ENCODE measurements around the gene TTC28.

The TTC28 gene

GRCh38 chr22:28488825-28489224, 190.8 kb downstream of the TTC28 start:
- Histone ChIP-seq H3K27me3 (no peaks in the 10 kb centered on the region), H3K4me3 (ENCODE audit: low read depth in 1 of 2, low read length in 1 of 2) (no peak overlapping the region), H3K9me3 (no peaks in the 10 kb centered on the region), H3K4me1 (ENCODE audit: control insufficient read depth in 1 of 2, insufficient read depth in 1 of 2, low read depth in 1 of 2, low read length in 1 of 2) (no peaks in the 10 kb centered on the region), H3K36me3 (no peaks in the 10 kb centered on the region), H3K27ac (no peak overlapping the region)
- no peak for TF ChIP-seq CTCF (IDR thresholded peaks at IDR 0.05)

GRCh38 chr22:28484662-28485061, 195.0 kb downstream of the TTC28 start:
- Histone ChIP-seq H3K4me3 (ENCODE audit: low read depth in 1 of 2, low read length in 1 of 2) (no peak overlapping the region), H3K27ac (no peak overlapping the region), H3K9me3 (no peaks in the 10 kb centered on the region), H3K36me3 (no peaks in the 10 kb centered on the region), H3K4me1 (ENCODE audit: control insufficient read depth in 1 of 2, insufficient read depth in 1 of 2, low read depth in 1 of 2, low read length in 1 of 2) (no peaks in the 10 kb centered on the region), H3K27me3 (no peaks in the 10 kb centered on the region)
- no peak for TF ChIP-seq CTCF (IDR thresholded peaks at IDR 0.05)

DNA sequence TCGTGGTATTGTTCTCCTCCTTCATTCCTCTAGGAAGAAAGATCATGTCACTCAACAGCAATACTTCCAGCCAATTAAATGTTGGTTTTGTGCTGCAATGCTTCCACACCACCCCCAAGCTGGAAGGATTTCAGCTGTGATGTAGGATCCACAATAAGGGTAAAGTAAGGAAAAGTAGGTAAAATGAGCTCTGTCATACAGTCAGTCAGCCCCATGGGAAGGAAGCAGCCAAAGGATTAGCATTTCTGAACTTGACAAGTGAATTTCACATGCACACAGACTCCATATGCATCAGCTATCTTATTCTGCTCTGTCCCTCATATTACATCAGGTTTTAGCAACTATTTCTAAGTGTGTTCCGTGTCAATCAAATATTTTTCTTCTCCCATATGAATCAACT, 197.9 kb downstream of the TTC28 start:
- no peaks in the 10 kb centered on the region for H3K9me3 ChIP-seq
- no peaks in the 10 kb centered on the region for H3K4me1 ChIP-seq (ENCODE audit: control insufficient read depth in 1 of 2, insufficient read depth in 1 of 2, low read depth in 1 of 2, low read length in 1 of 2)
- no peak overlapping the region for H3K4me3 ChIP-seq (ENCODE audit: low read depth in 1 of 2, low read length in 1 of 2)
- TF ChIP-seq CTCF (IDR thresholded peaks at IDR 0.05), result no peak
- H3K27ac ChIP-seq, result no peak overlapping the region
- H3K36me3 ChIP-seq, result no peaks in the 10 kb centered on the region
- H3K27me3 ChIP-seq, result no peaks in the 10 kb centered on the region

- no peak for TF ChIP-seq CTCF (IDR thresholded peaks at IDR 0.05)
- Histone ChIP-seq H3K4me3 (ENCODE audit: low read depth in 1 of 2, low read length in 1 of 2) (no peak overlapping the region), H3K9me3 (no peaks in the 10 kb centered on the region), H3K36me3 (no peaks in the 10 kb centered on the region), H3K27me3 (no peaks in the 10 kb centered on the region), H3K4me1 (ENCODE audit: control insufficient read depth in 1 of 2, insufficient read depth in 1 of 2, low read depth in 1 of 2, low read length in 1 of 2) (no peaks in the 10 kb centered on the region), H3K27ac (no peak overlapping the region)
Measured at GRCh38 chr22:28480000-28480715, 199.5 kb downstream of the TTC28 start.

DNA sequence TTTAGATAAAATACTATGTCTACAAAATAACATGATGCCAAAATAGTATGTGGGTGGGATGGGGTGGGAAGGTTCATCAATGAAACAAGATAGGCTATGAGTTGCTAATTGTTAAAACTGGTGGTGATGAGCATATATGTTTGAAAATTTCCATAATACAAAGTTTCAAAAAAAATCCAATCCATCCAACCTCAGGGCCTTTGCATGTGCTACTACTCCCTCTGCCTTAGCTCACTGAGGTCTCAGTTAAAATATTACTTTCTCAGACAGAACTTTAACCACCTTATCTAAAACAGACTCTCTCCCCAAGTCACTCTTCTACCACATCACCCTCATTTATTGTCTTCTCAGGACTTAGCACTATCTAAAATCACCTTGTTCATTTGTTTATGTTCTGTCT, 201.1 kb downstream of the TTC28 start:
- H3K36me3 ChIP-seq, result no peaks in the 10 kb centered on the region
- no peaks in the 10 kb centered on the region for H3K4me1 ChIP-seq (ENCODE audit: control insufficient read depth in 1 of 2, insufficient read depth in 1 of 2, low read depth in 1 of 2, low read length in 1 of 2)
- no peak overlapping the region for H3K4me3 ChIP-seq (ENCODE audit: low read depth in 1 of 2, low read length in 1 of 2)
- no peak for TF ChIP-seq CTCF (IDR thresholded peaks at IDR 0.05)
- H3K27me3 ChIP-seq, result no peaks in the 10 kb centered on the region
- no peaks in the 10 kb centered on the region for H3K9me3 ChIP-seq
- H3K27ac ChIP-seq, result no peak overlapping the region

Measured in neutrophil (primary cell).